H1 (cell line): ENCODE data around the gene ASIC2. TPM values are rescaled to one million over a fixed set of nuclear protein-coding genes. Genes with fewer than 3 reads are reported as not detected.

Experiments used
- CTCF ChIA-PET: fragments of 300-600 bp; sonication (Branson Sonifier 250); formaldehyde crosslinking; loops from one replicate; lab custom pipeline; 2021; ENCODE audit not compliant: partially characterized antibody; lab: Charles Lee
- POLR2A ChIA-PET: fragments of 300-600 bp; sonication (Branson Sonifier 250); formaldehyde crosslinking; loops from one replicate; lab custom pipeline; 2021; ENCODE audit warnings: inconsistent platforms; ENCODE audit not compliant: partially characterized antibody; lab: Charles Lee
- DNase-seq, 2 experiments: peaks; one replicate each; pipeline versions ENCODE4 v3.0.0 to v3.0.0-alpha.2; 2010 to 2022; ENCODE audit warnings: low spot score in 2 of 2, low read depth in 1 of 2, mixed read lengths in 1 of 2
- FAIRE-seq: peaks from 2 replicates; lab custom pipeline; 2011; peaks lifted over from hg19 to GRCh38; lab: Jason Lieb, UNC
- H2AFZ ChIP-seq: 2 replicates; pipeline ENCODE4 v1.8.1; 2012; ENCODE audit warnings: low read length, inconsistent platforms
- H2AK5ac ChIP-seq: 2 replicates; pipeline ENCODE4 v1.6.1; 2013; ENCODE audit warnings: low read depth, low read length
- H2BK120ac ChIP-seq: replicated peaks from 2 replicates; pipeline ENCODE3; 2013; ENCODE audit warnings: low read depth, low read length, inconsistent platforms
- H2BK12ac ChIP-seq: 2 replicates; pipeline ENCODE4 v1.6.1; 2013; ENCODE audit warnings: low read depth, low read length
- H2BK15ac ChIP-seq: 2 replicates; pipeline ENCODE4 v1.6.1; 2013; ENCODE audit warnings: low read length
- H2BK20ac ChIP-seq: 2 replicates; pipeline ENCODE4 v1.6.1; 2013; ENCODE audit warnings: low read length
- H2BK5ac ChIP-seq: 2 replicates; pipeline ENCODE4 v1.6.1; 2013; ENCODE audit warnings: low read depth, low read length
- H3K14ac ChIP-seq: 2 replicates; pipeline ENCODE4 v1.6.1; 2013; ENCODE audit warnings: inconsistent platforms; ENCODE audit not compliant: insufficient read length
- H3K18ac ChIP-seq: 2 replicates; pipeline ENCODE4 v1.6.1; 2013; ENCODE audit warnings: low read length; ENCODE audit errors: extremely low read depth
- H3K23ac ChIP-seq: 2 replicates; pipeline ENCODE4 v1.6.1; 2013; ENCODE audit warnings: inconsistent platforms; ENCODE audit not compliant: insufficient read length
- H3K23me2 ChIP-seq: 2 replicates; pipeline ENCODE4 v1.6.1; 2013; ENCODE audit warnings: low read depth, low read length
- H3K27ac ChIP-seq: 2 replicates; pipeline ENCODE4 v1.6.1; 2011; ENCODE audit warnings: low read depth, low read length, inconsistent platforms
- H3K27me3 ChIP-seq, 4 experiments: replicated peaks in 1 of 4; 1 replicate in 1 of 4; 2 replicates in 3 of 4; pipeline versions ENCODE4 v1.6.1 to v1.8.1; 2011 to 2013; ENCODE audit warnings: low read length in 3 of 4, mild to moderate bottlenecking in 3 of 4, inconsistent platforms in 2 of 4, mixed read lengths in 2 of 4, moderate library complexity in 1 of 4; ENCODE audit not compliant: control insufficient read depth in 3 of 4, insufficient read depth in 3 of 4; ENCODE audit errors: extremely low read depth in 1 of 4
- H3K36me3 ChIP-seq, 4 experiments: 2 replicates each; pipeline versions ENCODE4 v1.6.1 to v1.8.1; 2011 to 2013; ENCODE audit warnings: mild to moderate bottlenecking in 4 of 4, low read length in 3 of 4, moderate library complexity in 2 of 4, control low read depth in 1 of 4, inconsistent platforms in 1 of 4; ENCODE audit not compliant: insufficient read depth in 4 of 4, control insufficient read depth in 2 of 4
- H3K4ac ChIP-seq: replicated peaks from 2 replicates; pipeline ENCODE3; 2013; ENCODE audit warnings: low read length, low read depth, mixed read lengths, inconsistent platforms; ENCODE audit not compliant: insufficient read length
- H3K4me1 ChIP-seq, 4 experiments: replicated peaks in 1 of 4; 1 replicate in 1 of 4; 2 replicates in 3 of 4; pipeline versions ENCODE4 v1.6.1 to v1.8.1; 2011 to 2013; ENCODE audit warnings: low read length in 3 of 4, inconsistent platforms in 2 of 4, mixed read lengths in 1 of 4; ENCODE audit not compliant: insufficient read depth in 4 of 4, control insufficient read depth in 3 of 4
- H3K4me2 ChIP-seq, 2 experiments: 2 replicates each; pipeline versions ENCODE4 v1.6.1 to v1.8.1; 2011 to 2013; ENCODE audit warnings: low read depth in 2 of 2, low read length in 2 of 2, control low read depth in 1 of 2, inconsistent platforms in 1 of 2, mild to moderate bottlenecking in 1 of 2; ENCODE audit not compliant: insufficient read depth in 1 of 2
- H3K4me3 ChIP-seq, 4 experiments: fragments of 200-600, 300-600 bp in 1 of 4; sonication (generic), shearing (Covaris generic), sonication (Bioruptor Twin) in 1 of 4; 2 replicates each; pipeline versions ENCODE4 v1.5.1 to v1.8.1; 2011 to 2016; ENCODE audit warnings: low read length in 4 of 4, low read depth in 3 of 4, control low read depth in 2 of 4, inconsistent platforms in 2 of 4, mild to moderate bottlenecking in 2 of 4, mixed read lengths in 1 of 4, moderate library complexity in 1 of 4; ENCODE audit not compliant: insufficient read depth in 2 of 4; ENCODE audit errors: extremely low read depth in 1 of 4
- H3K56ac ChIP-seq: replicated peaks from 2 replicates; pipeline ENCODE3; 2013; ENCODE audit warnings: low read depth, mild to moderate bottlenecking, mixed read lengths, low read length, inconsistent platforms; ENCODE audit not compliant: insufficient read length
- H3K79me1 ChIP-seq: 2 replicates; pipeline ENCODE4 v1.6.1; 2013; ENCODE audit warnings: low read depth, low read length, control low read depth
- H3K79me2 ChIP-seq, 2 experiments: 2 replicates each; pipeline versions ENCODE4 v1.6.1 to v1.8.1; 2012 to 2013; ENCODE audit warnings: low read length in 2 of 2, mild to moderate bottlenecking in 2 of 2, inconsistent platforms in 1 of 2; ENCODE audit not compliant: insufficient read depth in 2 of 2, control insufficient read depth in 1 of 2
- H3K9ac ChIP-seq, 4 experiments: replicated peaks in 1 of 4; 1 replicate in 1 of 4; 2 replicates in 3 of 4; pipeline versions ENCODE4 v1.6.1 to v1.8.1; 2011 to 2013; ENCODE audit warnings: low read depth in 3 of 4, low read length in 3 of 4, control low read depth in 2 of 4, mild to moderate bottlenecking in 2 of 4, moderate library complexity in 2 of 4, inconsistent platforms in 1 of 4; ENCODE audit errors: extremely low read depth in 1 of 4
- H3K9me3 ChIP-seq, 2 experiments: 2 replicates each; pipeline versions ENCODE4 v1.6.1 to v1.8.1; 2012 to 2013; ENCODE audit warnings: mild to moderate bottlenecking in 2 of 2, moderate library complexity in 2 of 2, control low read depth in 1 of 2, inconsistent platforms in 1 of 2, low read depth in 1 of 2, low read length in 1 of 2, mixed read lengths in 1 of 2; ENCODE audit not compliant: insufficient read depth in 2 of 2
- H4K20me1 ChIP-seq, 2 experiments: replicated peaks in 1 of 2; 2 replicates each; pipeline versions ENCODE3 to v1.8.1; 2011 to 2013; ENCODE audit warnings: inconsistent platforms in 2 of 2, low read length in 2 of 2, mild to moderate bottlenecking in 1 of 2; ENCODE audit not compliant: insufficient read depth in 2 of 2, control insufficient read depth in 1 of 2
- H4K5ac ChIP-seq: 2 replicates; pipeline ENCODE4 v1.6.1; 2013; ENCODE audit warnings: low read length, low read depth, mixed read lengths, inconsistent platforms; ENCODE audit not compliant: insufficient read length
- H4K8ac ChIP-seq: 2 replicates; pipeline ENCODE4 v1.8.0; 2013; ENCODE audit warnings: mild to moderate bottlenecking, moderate library complexity, low read length, inconsistent platforms; ENCODE audit not compliant: insufficient read depth; ENCODE audit errors: extremely low read depth
- H4K91ac ChIP-seq: replicated peaks from 2 replicates; pipeline ENCODE3; 2013; ENCODE audit warnings: low read length, mixed read lengths, inconsistent platforms; ENCODE audit not compliant: insufficient read length
- GABPA ChIP-seq: IDR thresholded peaks from 2 replicates; pipeline ENCODE4 v1.6.1; 2011; ENCODE audit warnings: mild to moderate bottlenecking, low read length, moderate library complexity, borderline replicate concordance; ENCODE audit not compliant: insufficient read depth
- GTF2F1 ChIP-seq: IDR thresholded peaks from 2 replicates; pipeline ENCODE4 v1.6.1; 2012; ENCODE audit warnings: low read depth, low read length, improper control_type of control experiment, borderline replicate concordance
- HDAC6 ChIP-seq: IDR thresholded peaks from one replicate; pipeline ENCODE4 v1.7.1; 2012; ENCODE audit warnings: low read depth, mild to moderate bottlenecking, inconsistent platforms, low read length, moderate library complexity
- JUND ChIP-seq: IDR thresholded peaks from 2 replicates; pipeline ENCODE4 v1.6.1; 2011; ENCODE audit warnings: mild to moderate bottlenecking, improper control_type of control experiment, low read length
- MAFK ChIP-seq: IDR thresholded peaks from 2 replicates; pipeline ENCODE4 v1.6.1; 2012; ENCODE audit warnings: low read depth, mild to moderate bottlenecking, improper control_type of control experiment, low read length
- NANOG ChIP-seq: IDR thresholded peaks from 2 replicates; pipeline ENCODE4 v1.6.1; 2011; ENCODE audit warnings: low read length, low read depth, mild to moderate bottlenecking, inconsistent platforms; ENCODE audit not compliant: insufficient read depth, poor library complexity, severe bottlenecking
- PHF8 ChIP-seq: fragments of 200-600 bp; sonication (generic); conservative IDR thresholded peaks from 2 replicates; pipeline ENCODE4 v1.7.1; 2012; ENCODE audit warnings: low read depth, mild to moderate bottlenecking, inconsistent platforms, low read length, moderate library complexity
- RNF2 ChIP-seq: fragments of 200-900, 300-1000 bp; sonication (generic); IDR thresholded peaks from 2 replicates; pipeline ENCODE4 v1.7.1; 2016; ENCODE audit warnings: borderline replicate concordance, low read depth, mild to moderate bottlenecking, antibody characterized with exemption, low read length; ENCODE audit not compliant: poor library complexity, severe bottlenecking; ENCODE audit errors: missing control alignments
- RXRA ChIP-seq: IDR thresholded peaks from 2 replicates; pipeline ENCODE4 v1.6.1; 2011; ENCODE audit warnings: low read depth, mild to moderate bottlenecking, low read length, moderate library complexity; ENCODE audit not compliant: insufficient read depth
- SIRT6 ChIP-seq: IDR thresholded peaks from one replicate; pipeline ENCODE4 v1.7.1; 2012; ENCODE audit warnings: low read length, inconsistent platforms
- TAF1 ChIP-seq: IDR thresholded peaks from 2 replicates; pipeline ENCODE4 v1.6.1; 2011; ENCODE audit warnings: mild to moderate bottlenecking, low read depth, low read length
- TAF7 ChIP-seq: optimal IDR thresholded peaks from 2 replicates; pipeline ENCODE3; 2011; ENCODE audit warnings: low read depth, mild to moderate bottlenecking, inconsistent platforms, low read length, moderate library complexity, borderline replicate concordance
- WGBS, 2 experiments: shearing (Covaris generic) in 1 of 2; methylation state at CpG; one replicate each; pipeline versions ENCODE4 v1.1.6 to v1.1.7; 2013 to 2015; ENCODE audit warnings: low lambda C conversion rate in 2 of 2, mixed read lengths in 2 of 2, inconsistent platforms in 1 of 2, low coverage in 1 of 2, missing lambda C conversion rate in 1 of 2; ENCODE audit not compliant: insufficient replicate concordance in 2 of 2, insufficient coverage in 1 of 2, insufficient read length in 1 of 2; ENCODE audit errors: extremely low coverage in 1 of 2, missing lambda C conversion rate in 1 of 2; 5-methylcytosine and 5-hydroxymethylcytosine counted together
- polyA plus RNA-seq, 7 experiments: library from polyadenylated mRNA; depleted of rRNA in 3 of 7; stranded (reverse) in 5 of 7; unstranded in 2 of 7; fragments of >200 nt in 5 of 7; fragments of 200-250 nt in 2 of 7; gene quantifications; 1 replicate in 5 of 7; 2 replicates in 1 of 7; 4 replicates in 1 of 7; pipeline versions ENCODE4 v1.2.1 to v1.2.3, GENCODE V29; 2011 to 2013; ENCODE audit warnings: missing spikeins in 2 of 7, mixed read lengths in 2 of 7
- total RNA-seq: library from RNA; stranded (reverse); fragmentation: NEBNext Ultra II Directional; extraction: Animal tissue kit (Norgen Biotek cat#: 25700); gene quantifications from 2 replicates; pipeline ENCODE4 v1.2.1, GENCODE V29; 2021
- TF ChIP-seq, protein P1 (sequence below): IDR thresholded peaks from 2 replicates; pipeline ENCODE4 v1.6.1; 2012; ENCODE audit warnings: inconsistent platforms

ASIC2 gene
- total and polyA plus RNA-seq, 2 of the 8 experiments (the other 6 are each of a cell fraction or from before 2014, with no cell fraction given): 0.86 to 1.2 TPM

DNA sequence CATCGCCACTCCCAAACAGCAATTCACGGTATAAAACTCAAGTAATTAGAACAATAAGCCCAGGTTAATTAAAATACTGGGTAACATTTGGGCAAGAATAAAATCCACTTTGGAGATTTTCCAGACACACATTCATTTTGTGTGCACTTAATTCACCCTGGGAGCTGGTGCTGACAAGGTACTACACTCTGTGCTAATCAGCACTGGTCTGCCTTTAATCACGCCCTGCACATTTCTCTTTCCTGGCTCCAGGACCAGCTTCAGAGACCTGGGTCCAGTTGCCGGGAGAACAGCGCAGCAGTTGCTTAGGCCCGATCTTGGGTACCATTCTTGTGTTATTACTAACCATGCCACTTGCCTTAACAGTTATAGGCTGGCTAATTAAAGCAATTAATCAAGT is 23.7 kb upstream of the ASIC2 start:
- no peaks in the 10 kb centered on the region for H3K9me3 ChIP-seq
- no peak for FAIRE-seq
- H2BK15ac ChIP-seq: no peak overlapping the region
- H2BK5ac ChIP-seq: no peak overlapping the region
- H3K23me2 ChIP-seq: no peaks in the 10 kb centered on the region; the same call in 1 of the 2 replicates
- no peaks in the 10 kb centered on the region for H4K20me1 ChIP-seq
- H3K4me3 ChIP-seq: no peak overlapping the region
- no peak overlapping the region for H3K4me2 ChIP-seq
- H4K91ac ChIP-seq: no peak overlapping the region
- no peak overlapping the region for H2AFZ ChIP-seq
- H2BK120ac ChIP-seq: no peak overlapping the region
- no peak overlapping the region for H3K14ac ChIP-seq
- H3K9ac ChIP-seq: no peak overlapping the region
- no peak overlapping the region for H3K18ac ChIP-seq
- H3K56ac ChIP-seq: no peak overlapping the region
- no peak overlapping the region for H2BK12ac ChIP-seq
- ChIA-PET POLR2A (no interaction called here), CTCF (interaction anchor here (1.6 kb wide), 1 partner anchor 205 kb away, joined by 4 read pairs; no protein-coding TSS in a partner anchor)
- 91% methylated on average over 6 of the region's 6 CpGs; no CpG with 5 or more reads in 1 of the 2 experiments for whole genome bisulfite sequencing, 2 experiments
- H4K5ac ChIP-seq: no peak overlapping the region
- peaks cover 0 to 4% (median 0%) of the 10 kb centered on the region in 4 experiments; a peak in 1 of 7 replicates for H3K4me1 ChIP-seq
- H3K23ac ChIP-seq: no peak overlapping the region
- H2AK5ac ChIP-seq: no peak overlapping the region
- H3K79me1 ChIP-seq: no peaks in the 10 kb centered on the region
- H2BK20ac ChIP-seq: no peak overlapping the region
- no peak overlapping the region for H3K27ac ChIP-seq
- no peaks in the 10 kb centered on the region; a peak in 3 of 7 replicates for H3K27me3 ChIP-seq
- no peaks in the 10 kb centered on the region for H3K79me2 ChIP-seq
- DNase-seq: no peak
- no peaks in the 10 kb centered on the region for H3K36me3 ChIP-seq
- H4K8ac ChIP-seq: no peak overlapping the region
- no peak overlapping the region for H3K4ac ChIP-seq
- TF ChIP-seq GTF2F1 (no peak), HDAC6 (no peak), PHF8 (no peak), RXRA (no peak), RNF2 (no peak), GABPA (no peak), TAF1 (no peak), SIRT6 (no peak), JUND (no peak), TAF7 (no peak), NANOG (no peak), MAFK (no peak)
- TF ChIP-seq, protein P1, sequence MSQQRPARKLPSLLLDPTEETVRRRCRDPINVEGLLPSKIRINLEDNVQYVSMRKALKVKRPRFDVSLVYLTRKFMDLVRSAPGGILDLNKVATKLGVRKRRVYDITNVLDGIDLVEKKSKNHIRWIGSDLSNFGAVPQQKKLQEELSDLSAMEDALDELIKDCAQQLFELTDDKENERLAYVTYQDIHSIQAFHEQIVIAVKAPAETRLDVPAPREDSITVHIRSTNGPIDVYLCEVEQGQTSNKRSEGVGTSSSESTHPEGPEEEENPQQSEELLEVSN: no peak
